ENCODE measurements around the gene IRX4. TPM values are rescaled to one million over a fixed set of nuclear protein-coding genes. Genes with fewer than 3 reads are reported as not detected.

The IRX4 gene
- total and polyA plus RNA-seq, 9 of the 15 experiments (the other 6 are each of a cell fraction or from before 2014, with no cell fraction given): not detected

DNA sequence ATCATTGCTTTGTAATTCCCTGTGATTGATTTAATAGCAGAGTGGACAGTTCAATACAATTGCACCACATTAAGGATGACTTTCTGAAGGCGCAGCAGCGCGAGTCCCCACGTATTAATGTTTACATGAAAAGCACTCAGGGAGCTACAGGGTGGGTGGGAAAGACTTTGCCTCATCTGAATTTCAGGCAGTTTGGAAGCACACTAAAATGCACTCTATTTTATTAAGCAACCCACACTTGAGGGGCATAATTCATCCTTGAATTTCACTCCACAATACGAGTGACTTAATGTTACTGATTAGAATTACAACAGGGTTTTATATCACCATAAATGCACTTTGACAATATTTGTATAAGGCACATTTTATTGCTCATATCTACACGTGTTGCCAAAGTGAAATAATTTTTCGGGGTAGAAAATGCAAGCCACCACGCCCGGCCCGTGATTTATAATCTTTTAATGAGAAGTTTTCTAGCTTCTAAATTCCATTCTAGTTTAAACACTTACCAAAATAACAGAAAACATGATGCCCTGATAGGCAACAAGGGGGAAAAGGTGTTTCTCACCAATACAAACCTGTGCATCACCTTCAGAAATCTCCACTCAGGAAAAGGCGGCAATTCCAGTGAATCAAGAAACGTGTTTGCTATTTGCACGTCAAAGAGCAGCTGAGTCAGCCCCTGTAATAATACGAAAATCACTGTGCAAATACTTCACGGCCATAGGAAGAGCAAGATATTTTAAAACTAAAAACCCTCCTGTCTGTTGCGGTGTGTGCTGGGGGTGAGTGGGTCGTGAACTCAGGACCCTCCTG lies 40.5 kb downstream of the IRX4 start:
- in situ Hi-C loops (cut with MboI) (no loop called here), intact Hi-C loops (cut with micrococcal nuclease) (no loop called here)
- no peak for ATAC-seq
- no peaks in the 10 kb centered on the region for H3K36me3 ChIP-seq (ENCODE audit: control insufficient read depth, insufficient read depth, low read length)
- no peak for FAIRE-seq
- H3K4me3 ChIP-seq: no peak overlapping the region
- 8% methylated on average over 17 of the region's 17 CpGs for WGBS (ENCODE audit: insufficient coverage, low coverage, missing lambda C conversion rate)
- no peaks in the 10 kb centered on the region for H3K79me2 ChIP-seq (ENCODE audit: control insufficient read depth, insufficient read depth, low read length)
- BruUV-seq (replicated peaks): no TSS peak
- H3K9me3 ChIP-seq (replicated peaks; ENCODE audit: control insufficient read depth, insufficient read depth, low read depth, low read length): no peaks in the 10 kb centered on the region
- no peak overlapping the region for H3K4me2 ChIP-seq (ENCODE audit: insufficient read depth, low read length)
- CTCF ChIA-PET (ENCODE audit: low intra/inter-chr PET ratio): no interaction called here
- POLR2A ChIA-PET: interaction anchor here (1.9 kb wide), 1 partner anchor 13 kb away, joined by 5 read pairs; no protein-coding TSS in a partner anchor
- H2AFZ ChIP-seq (ENCODE audit: low read depth, low read length): no peak overlapping the region
- H3K27ac ChIP-seq (ENCODE audit: extremely low read depth, low read depth, low read length): no peak overlapping the region
- no peaks in the 10 kb centered on the region for H3K9me1 ChIP-seq (ENCODE audit: control insufficient read depth, insufficient read depth, low read length)
- no peak for DNase-seq (ENCODE audit: extremely low read depth in 1 of 4, low spot score in 3 of 4)
- H3K9ac ChIP-seq (ENCODE audit: insufficient read depth in 1 of 2, low read depth in 2 of 2, low read length in 2 of 2): no peak overlapping the region
- H4K20me1 ChIP-seq (replicated peaks; ENCODE audit: control insufficient read depth, insufficient read depth, low read length): peaks cover 13% of the 10 kb centered on the region; the same call in 1 of the 2 replicates
- peaks cover 49 to 58% of the 10 kb centered on the region in 2 experiments for H3K27me3 ChIP-seq (ENCODE audit: control insufficient read depth in 2 of 2, insufficient read depth in 2 of 2, low read length in 2 of 2)
- peaks cover 0 to 20% of the 10 kb centered on the region in 2 experiments; a peak in 2 of 5 replicates for H3K4me1 ChIP-seq (replicated peaks in 1 of 2; ENCODE audit: control insufficient read depth in 2 of 2, insufficient read depth in 2 of 2, low read length in 2 of 2)
- TF ChIP-seq FOXJ3 (CRISPR knock-in tag; IDR thresholded peaks at IDR 0.05) (no peak), CTBP1 (IDR thresholded peaks at IDR 0.05; ENCODE audit: borderline replicate concordance) (no peak), GTF2A2 (tag; IDR thresholded peaks at IDR 0.05) (no peak), ZNF780A (CRISPR knock-in tag; IDR thresholded peaks at IDR 0.05) (no peak), SIN3A (IDR thresholded peaks at IDR 0.05; ENCODE audit: borderline replicate concordance in 2 of 2, control insufficient read depth in 1 of 2, low read depth in 2 of 2, low read length in 2 of 2) (no peak), PCBP1 (IDR thresholded peaks at IDR 0.05; ENCODE audit: low read depth, low read length, poor library complexity, severe bottlenecking) (no peak), STAT5B (CRISPR knock-in tag; IDR thresholded peaks at IDR 0.05) (no peak)
- TF ChIP-seq, protein P1, sequence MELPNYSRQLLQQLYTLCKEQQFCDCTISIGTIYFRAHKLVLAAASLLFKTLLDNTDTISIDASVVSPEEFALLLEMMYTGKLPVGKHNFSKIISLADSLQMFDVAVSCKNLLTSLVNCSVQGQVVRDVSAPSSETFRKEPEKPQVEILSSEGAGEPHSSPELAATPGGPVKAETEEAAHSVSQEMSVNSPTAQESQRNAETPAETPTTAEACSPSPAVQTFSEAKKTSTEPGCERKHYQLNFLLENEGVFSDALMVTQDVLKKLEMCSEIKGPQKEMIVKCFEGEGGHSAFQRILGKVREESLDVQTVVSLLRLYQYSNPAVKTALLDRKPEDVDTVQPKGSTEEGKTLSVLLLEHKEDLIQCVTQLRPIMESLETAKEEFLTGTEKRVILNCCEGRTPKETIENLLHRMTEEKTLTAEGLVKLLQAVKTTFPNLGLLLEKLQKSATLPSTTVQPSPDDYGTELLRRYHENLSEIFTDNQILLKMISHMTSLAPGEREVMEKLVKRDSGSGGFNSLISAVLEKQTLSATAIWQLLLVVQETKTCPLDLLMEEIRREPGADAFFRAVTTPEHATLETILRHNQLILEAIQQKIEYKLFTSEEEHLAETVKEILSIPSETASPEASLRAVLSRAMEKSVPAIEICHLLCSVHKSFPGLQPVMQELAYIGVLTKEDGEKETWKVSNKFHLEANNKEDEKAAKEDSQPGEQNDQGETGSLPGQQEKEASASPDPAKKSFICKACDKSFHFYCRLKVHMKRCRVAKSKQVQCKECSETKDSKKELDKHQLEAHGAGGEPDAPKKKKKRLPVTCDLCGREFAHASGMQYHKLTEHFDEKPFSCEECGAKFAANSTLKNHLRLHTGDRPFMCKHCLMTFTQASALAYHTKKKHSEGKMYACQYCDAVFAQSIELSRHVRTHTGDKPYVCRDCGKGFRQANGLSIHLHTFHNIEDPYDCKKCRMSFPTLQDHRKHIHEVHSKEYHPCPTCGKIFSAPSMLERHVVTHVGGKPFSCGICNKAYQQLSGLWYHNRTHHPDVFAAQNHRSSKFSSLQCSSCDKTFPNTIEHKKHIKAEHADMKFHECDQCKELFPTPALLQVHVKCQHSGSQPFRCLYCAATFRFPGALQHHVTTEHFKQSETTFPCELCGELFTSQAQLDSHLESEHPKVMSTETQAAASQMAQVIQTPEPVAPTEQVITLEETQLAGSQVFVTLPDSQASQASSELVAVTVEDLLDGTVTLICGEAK (IDR thresholded peaks at IDR 0.05): no peak
- TF ChIP-seq, protein P1 (CRISPR knock-in tag; IDR thresholded peaks at IDR 0.05): no peak
- TF ChIP-seq, protein P2, sequence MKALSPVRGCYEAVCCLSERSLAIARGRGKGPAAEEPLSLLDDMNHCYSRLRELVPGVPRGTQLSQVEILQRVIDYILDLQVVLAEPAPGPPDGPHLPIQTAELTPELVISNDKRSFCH (CRISPR knock-in tag; IDR thresholded peaks at IDR 0.05): no peak
- TF ChIP-seq, protein P2 (tag; IDR thresholded peaks at IDR 0.05): no peak

All from K562 (cell line).